ENCODE measurements around the gene ADARB1.

The ADARB1 gene

GRCh38 chr21:45160198-45160597, 85.8 kb downstream of the ADARB1 start:
- DNase-seq (ENCODE audit: low read depth) = no peak
- no peak for TF ChIP-seq CTCF (IDR thresholded peaks at IDR 0.05; ENCODE audit: insufficient read depth, low read depth, low read length, missing control alignments)
- H3K4me3 ChIP-seq (ENCODE audit: low read length) = no peak overlapping the region

- no peak for TF ChIP-seq CTCF (IDR thresholded peaks at IDR 0.05; ENCODE audit: insufficient read depth, low read depth, low read length, missing control alignments)
- H3K4me3 ChIP-seq (ENCODE audit: low read length) = no peak overlapping the region
- DNase-seq (ENCODE audit: low read depth) = no peak
Observed at GRCh38 chr21:45161038-45161945, 86.9 kb downstream of the ADARB1 start.

GRCh38 chr21:45162115-45162514, 87.7 kb downstream of the ADARB1 start:
- DNase-seq (ENCODE audit: low read depth) = no peak
- no peak overlapping the region for H3K4me3 ChIP-seq (ENCODE audit: low read length)
- no peak for TF ChIP-seq CTCF (IDR thresholded peaks at IDR 0.05; ENCODE audit: insufficient read depth, low read depth, low read length, missing control alignments)

- TF ChIP-seq CTCF (IDR thresholded peaks at IDR 0.05; ENCODE audit: insufficient read depth, low read depth, low read length, missing control alignments) = no peak
- no peak overlapping the region for H3K4me3 ChIP-seq (ENCODE audit: low read length)
- DNase-seq (ENCODE audit: low read depth) = no peak
Observed at GRCh38 chr21:45162809-45163208, 88.4 kb downstream of the ADARB1 start.

- no peak for TF ChIP-seq CTCF (IDR thresholded peaks at IDR 0.05; ENCODE audit: insufficient read depth, low read depth, low read length, missing control alignments)
- H3K4me3 ChIP-seq (ENCODE audit: low read length) = no peak overlapping the region
- DNase-seq (ENCODE audit: low read depth) = no peak
Observed at GRCh38 chr21:45163413-45164123, 89.2 kb downstream of the ADARB1 start.

GRCh38 chr21:45164124-45164511, 89.7 kb downstream of the ADARB1 start:
- no peak for TF ChIP-seq CTCF (IDR thresholded peaks at IDR 0.05; ENCODE audit: insufficient read depth, low read depth, low read length, missing control alignments)
- H3K4me3 ChIP-seq (ENCODE audit: low read length) = no peak overlapping the region
- DNase-seq (ENCODE audit: low read depth) = no peak

All from epithelial cell of esophagus (primary cell).